Inflammatory macrophage treated with lipopolysaccharide for 4 hours (primary cell): ENCODE measurements around the gene CPAMD8.
A peak's percentile ranks its signal among the peaks of the same experiment; 100 is the strongest.

Experiments
- DNase-seq: peaks from one replicate; pipeline ENCODE4 v3.0.0-alpha.2; 2020

The CPAMD8 gene

GRCh38 chr19:16867211-16867610, 159.4 kb downstream of the CPAMD8 start:
- no peak for DNase-seq

GRCh38 chr19:16862826-16863415, 163.7 kb downstream of the CPAMD8 start:
- DNase-seq, result peak; percentile 85

- no peak for DNase-seq
Observed at GRCh38 chr19:16861834-16862233, 164.8 kb downstream of the CPAMD8 start.

GRCh38 chr19:16861011-16861410, 165.6 kb downstream of the CPAMD8 start:
- no peak for DNase-seq

DNA sequence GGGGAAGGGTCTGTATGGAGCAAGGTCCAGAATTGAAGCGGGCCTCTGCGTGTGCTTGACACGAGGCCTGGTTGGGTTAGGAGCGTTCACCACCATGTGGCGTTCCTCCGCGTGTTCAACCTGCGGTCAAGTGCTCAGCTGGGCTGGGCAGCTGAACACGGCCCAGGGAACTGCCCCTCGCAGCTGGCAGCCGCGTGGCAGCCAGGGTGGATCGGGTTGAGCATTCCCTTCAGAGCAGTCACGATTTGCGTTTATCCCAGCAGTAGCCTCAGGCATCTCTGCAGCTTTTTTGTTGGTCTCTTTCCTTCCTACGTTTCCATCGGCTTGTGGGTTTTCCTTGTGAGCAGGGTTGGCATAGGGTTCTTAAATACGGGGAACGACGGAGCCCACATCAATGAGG, 166.5 kb downstream of the CPAMD8 start:
- DNase-seq, result no peak

DNA sequence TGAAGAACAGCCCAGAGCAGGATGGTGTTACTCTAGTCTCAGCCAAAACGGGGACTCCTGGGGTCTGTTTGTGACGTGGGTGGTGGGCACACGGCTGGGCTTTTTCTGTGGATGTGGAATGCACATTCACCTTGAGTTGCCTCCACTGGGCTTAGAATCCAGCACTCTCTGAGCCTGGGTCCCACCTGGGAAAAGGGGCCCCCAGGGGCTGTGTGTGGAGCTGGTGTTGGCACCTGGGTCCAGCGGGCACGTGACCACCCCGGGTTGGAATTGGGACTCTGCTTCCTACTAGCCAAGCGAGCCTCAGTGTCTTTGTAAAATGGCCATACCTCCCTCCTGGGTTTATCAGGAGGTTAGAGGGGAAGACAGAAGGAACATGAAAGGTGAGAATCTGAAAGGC, 167.0 kb downstream of the CPAMD8 start:
- no peak for DNase-seq

DNA sequence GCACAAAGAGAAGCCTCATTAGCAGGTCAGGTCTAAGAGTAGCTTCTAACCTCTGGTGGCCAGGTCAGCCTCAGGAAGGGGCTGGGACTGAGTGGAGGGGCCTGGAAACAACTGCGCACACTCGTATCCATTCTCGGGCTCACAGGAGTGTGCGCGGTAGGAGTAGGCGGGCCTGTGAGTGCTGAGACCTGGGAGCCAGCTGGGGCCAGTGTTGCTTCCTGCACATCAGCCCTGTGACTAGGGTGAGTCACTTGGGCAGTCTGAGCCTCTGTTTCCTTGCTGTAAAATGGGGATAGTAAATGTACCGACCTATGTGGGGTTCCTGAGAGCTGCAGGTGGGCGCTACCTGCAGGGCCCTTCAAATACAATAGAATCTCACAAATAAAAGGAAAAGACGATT, 170.5 kb downstream of the CPAMD8 start:
- no peak for DNase-seq

DNA sequence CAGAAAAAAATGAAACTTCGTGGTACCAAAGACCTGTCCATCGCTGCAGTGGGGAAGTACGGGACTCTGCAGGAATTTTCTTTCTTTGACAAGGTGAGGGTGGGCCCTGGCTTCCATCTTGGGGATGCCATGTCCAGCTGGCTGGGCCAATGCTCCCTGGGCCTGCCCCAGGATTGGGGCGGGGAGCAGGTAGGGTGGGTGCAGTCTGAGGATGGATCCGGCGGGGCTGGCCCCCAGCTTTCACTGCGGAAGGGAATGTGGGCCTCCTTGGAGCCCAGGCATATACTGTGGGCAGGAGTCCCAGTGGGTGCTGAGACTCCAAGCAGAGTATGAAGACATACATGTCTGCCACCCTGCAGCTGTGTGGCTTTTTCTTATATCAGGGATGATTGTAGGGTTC, 173.5 kb downstream of the CPAMD8 start:
- DNase-seq, result no peak

DNA sequence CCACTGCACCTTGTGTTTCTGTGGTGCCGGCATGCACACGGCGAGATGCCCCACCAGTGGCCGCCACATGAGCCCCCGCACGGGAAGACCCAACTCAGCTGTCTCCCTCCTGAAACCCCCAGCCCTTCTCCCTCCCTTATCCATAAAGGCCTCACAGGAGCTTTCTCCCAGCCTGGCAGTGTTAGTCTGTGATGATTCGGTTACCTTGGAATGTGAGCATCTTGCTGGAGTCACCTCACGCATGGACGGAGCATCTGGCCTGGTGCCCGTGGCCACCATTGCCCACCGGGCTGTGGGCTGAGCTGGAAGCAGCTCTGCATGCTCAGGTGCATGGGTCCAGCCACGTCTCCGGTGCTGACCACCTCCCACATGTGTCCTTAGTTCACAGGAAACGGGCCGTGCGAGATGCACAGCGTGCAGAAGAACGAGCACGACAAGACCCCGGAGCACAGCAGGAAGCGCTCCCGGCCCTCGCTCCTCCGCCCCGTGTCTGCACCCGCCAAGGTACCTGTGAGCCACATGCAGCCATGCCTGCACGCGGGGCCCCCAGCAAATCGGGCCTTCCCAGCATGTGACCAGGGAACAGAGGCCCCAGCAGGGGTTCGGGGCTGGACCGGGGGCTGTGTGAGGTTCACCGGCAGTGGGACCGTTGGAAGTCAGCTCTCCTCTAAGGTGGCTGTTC, 175.4 kb downstream of the CPAMD8 start:
- DNase-seq, result no peak

- no peak for DNase-seq
Observed at GRCh38 chr19:16850133-16850532, 176.5 kb downstream of the CPAMD8 start.

- no peak for DNase-seq
Observed at GRCh38 chr19:16849168-16849567, 177.4 kb downstream of the CPAMD8 start.

DNA sequence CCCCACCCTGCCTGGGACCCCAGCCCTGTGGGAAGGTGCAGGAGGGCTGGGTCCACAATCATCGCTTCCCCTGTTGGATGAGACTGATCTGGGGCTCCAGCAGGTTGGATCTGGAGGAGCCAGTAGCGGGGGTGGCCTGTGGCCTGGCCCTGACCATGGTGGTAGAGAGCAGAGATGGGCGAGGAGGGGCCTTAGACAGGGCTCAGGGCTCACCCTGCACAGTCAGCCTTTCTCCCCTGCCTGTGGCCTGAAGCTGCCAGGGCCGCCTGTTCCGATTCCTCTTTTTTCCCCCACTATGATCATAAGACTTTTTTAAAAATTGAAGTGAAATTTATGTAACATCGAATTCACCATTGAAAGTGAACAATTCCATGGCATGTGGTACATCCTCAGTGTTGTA, 179.2 kb downstream of the CPAMD8 start:
- DNase-seq, result peak; percentile 66

DNA sequence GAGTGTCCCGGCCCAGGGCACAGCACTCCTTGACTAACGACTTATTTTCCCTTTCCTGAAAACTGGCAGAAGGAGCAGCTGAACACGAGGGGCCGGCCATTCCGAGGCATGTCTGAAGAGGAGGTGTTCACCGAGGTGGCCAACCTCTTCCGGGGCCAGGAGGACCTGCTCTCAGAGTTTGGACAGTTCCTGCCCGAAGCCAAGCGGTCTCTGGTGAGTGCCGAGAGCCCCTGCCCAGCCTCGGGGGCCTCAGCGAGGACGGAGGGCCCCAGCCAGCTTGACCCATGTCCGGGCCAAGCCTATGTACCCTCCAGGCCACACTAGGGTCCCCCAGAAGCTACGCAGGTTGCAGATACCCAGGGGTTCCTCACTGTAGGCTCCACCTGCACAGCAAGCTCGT, 179.7 kb downstream of the CPAMD8 start:
- no peak for DNase-seq
